NT2/D1 (cell line): ENCODE measurements around the gene TMEM203.

Source experiments
- DNase-seq: peaks from one replicate; pipeline ENCODE4 v3.0.0-alpha.2; 2011; ENCODE audit warnings: low read depth, low spot score
- H3K27me3 ChIP-seq: 2 replicates; pipeline ENCODE4 v1.6.0; 2011; ENCODE audit warnings: mild to moderate bottlenecking; ENCODE audit not compliant: insufficient read length, insufficient read depth
- H3K36me3 ChIP-seq: 2 replicates; pipeline ENCODE4 v1.6.1; 2011; ENCODE audit warnings: mild to moderate bottlenecking, low read length, mixed read lengths; ENCODE audit not compliant: insufficient read depth, insufficient read length
- H3K4me1 ChIP-seq: 2 replicates; pipeline ENCODE4 v1.5.1; 2011; ENCODE audit not compliant: insufficient read depth, insufficient read length
- H3K4me3 ChIP-seq: 2 replicates; pipeline ENCODE4 v1.5.1; 2011; ENCODE audit warnings: low read depth; ENCODE audit not compliant: insufficient read length
- H3K9ac ChIP-seq: 2 replicates; pipeline ENCODE4 v1.6.0; 2011; ENCODE audit warnings: low read depth; ENCODE audit not compliant: insufficient read length
- H3K9me3 ChIP-seq: 2 replicates; pipeline ENCODE4 v1.5.1; 2011; ENCODE audit warnings: mild to moderate bottlenecking, low read length; ENCODE audit not compliant: insufficient read depth
- SUZ12 ChIP-seq: IDR thresholded peaks from 2 replicates; pipeline ENCODE4 v1.6.1; 2011; ENCODE audit not compliant: insufficient read length, insufficient read depth; ENCODE audit errors: extremely low read depth
- YY1 ChIP-seq: IDR thresholded peaks from 2 replicates; pipeline ENCODE4 v1.6.1; 2011; ENCODE audit not compliant: insufficient read length, insufficient read depth
- ZNF274 ChIP-seq: IDR thresholded peaks from 2 replicates; pipeline ENCODE4 v1.6.1; 2011; ENCODE audit warnings: mild to moderate bottlenecking, low read depth, low read length

TMEM203 gene

DNA sequence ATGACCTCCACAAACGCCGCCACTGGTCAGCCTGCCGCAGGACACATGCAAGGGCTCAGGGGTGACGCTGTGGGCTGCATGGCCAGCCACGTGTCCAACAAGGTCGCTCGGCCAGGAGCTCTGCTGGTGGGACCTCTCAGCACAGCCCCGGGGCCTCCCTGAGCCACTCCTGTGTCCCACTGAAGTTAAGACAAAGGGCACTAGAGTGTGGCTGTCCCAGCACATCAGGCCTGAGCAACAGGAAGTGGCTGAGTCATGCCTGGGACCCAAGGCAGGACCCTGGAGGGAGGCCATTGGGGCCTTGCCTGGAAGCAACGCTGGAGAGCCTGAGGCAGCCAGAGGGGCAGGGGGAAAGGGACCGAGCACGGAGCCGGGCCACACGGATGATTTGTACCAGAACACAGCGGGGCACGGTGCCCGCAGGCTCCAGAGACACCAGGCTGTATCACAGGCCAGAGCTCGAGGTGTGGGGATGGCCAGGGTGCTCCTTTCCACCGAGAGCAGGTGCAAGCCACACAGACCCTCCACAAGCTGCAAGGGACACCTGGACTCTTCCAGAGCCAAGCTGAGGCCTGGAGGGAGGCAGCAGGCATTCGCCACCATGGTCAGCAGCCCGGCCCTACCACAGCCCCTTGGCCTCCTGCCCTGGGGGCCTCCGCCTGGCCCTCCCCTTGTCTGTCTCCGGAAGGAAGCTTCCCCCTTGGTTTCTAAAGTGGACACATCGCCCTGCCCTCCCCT, 27.1 kb downstream of the TMEM203 start:
- H3K4me1 ChIP-seq = peaks cover 5% of the 10 kb centered on the region
- TF ChIP-seq ZNF274 (no peak), YY1 (no peak), SUZ12 (no peak)
- H3K27me3 ChIP-seq = no peaks in the 10 kb centered on the region
- H3K36me3 ChIP-seq = peaks cover 69% of the 10 kb centered on the region
- no peak overlapping the region for H3K9ac ChIP-seq
- DNase-seq = no peak
- H3K4me3 ChIP-seq = no peak overlapping the region
- H3K9me3 ChIP-seq = no peaks in the 10 kb centered on the region

DNA sequence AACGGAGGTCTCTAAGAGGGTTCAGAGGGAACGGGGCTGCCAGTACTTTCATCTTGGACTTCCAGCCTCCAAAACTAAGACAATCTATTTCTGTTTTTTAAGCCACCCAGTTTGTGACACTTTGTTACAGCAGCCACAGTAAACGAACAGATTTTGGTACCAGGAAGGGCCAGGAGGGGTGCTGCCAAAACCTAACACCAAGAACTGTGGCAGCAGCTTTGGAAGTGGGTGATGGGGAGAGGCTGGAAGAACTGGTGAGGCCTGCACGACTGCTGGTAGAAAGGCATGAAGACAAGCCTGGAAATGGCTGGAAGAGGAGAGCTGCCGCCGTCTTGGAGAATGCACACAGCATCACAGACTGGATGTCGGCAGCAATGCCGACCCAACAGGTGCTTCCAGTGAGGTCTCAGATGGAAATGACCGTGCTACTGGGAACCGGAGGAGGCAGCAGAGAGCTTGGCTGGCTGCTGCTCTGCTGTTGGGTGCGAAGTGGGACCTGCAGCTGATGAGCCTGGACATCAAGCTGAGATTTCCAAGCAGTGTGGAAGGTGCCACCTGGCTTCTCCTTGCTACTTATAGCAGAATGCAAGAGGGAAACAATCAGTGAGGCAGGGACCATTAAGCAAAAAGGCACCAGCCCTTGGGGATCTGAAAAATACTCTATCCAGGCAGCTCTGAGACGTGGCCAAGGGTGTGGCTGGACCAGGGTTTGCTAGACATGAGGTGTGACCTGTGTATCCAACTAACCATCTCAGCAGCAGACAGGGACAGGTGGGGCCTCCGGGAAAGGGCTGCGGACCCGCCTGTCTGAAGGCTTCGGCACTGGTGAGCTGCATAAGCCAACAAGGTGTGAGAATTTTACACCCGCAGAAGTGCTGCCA, 28.9 kb downstream of the TMEM203 start:
- no peak for DNase-seq
- Histone ChIP-seq H3K4me3 (no peak overlapping the region), H3K9me3 (no peaks in the 10 kb centered on the region), H3K36me3 (peaks cover 55% of the 10 kb centered on the region), H3K27me3 (peaks cover 5% of the 10 kb centered on the region), H3K4me1 (peaks cover 5% of the 10 kb centered on the region), H3K9ac (no peak overlapping the region)
- no peak for TF ChIP-seq ZNF274
- TF ChIP-seq SUZ12 = no peak
- no peak for TF ChIP-seq YY1

GRCh38 chr9:137175345-137175961, 30.0 kb downstream of the TMEM203 start:
- no peak overlapping the region for H3K9ac ChIP-seq
- DNase-seq = no peak
- no peak overlapping the region for H3K4me3 ChIP-seq
- peaks cover 44% of the 10 kb centered on the region for H3K36me3 ChIP-seq
- no peaks in the 10 kb centered on the region for H3K9me3 ChIP-seq
- H3K27me3 ChIP-seq = peaks cover 15% of the 10 kb centered on the region
- peaks cover 12% of the 10 kb centered on the region for H3K4me1 ChIP-seq
- TF ChIP-seq SUZ12 (no peak), YY1 (no peak), ZNF274 (no peak)

- no peak for TF ChIP-seq SUZ12
- TF ChIP-seq YY1 = no peak
- no peak for TF ChIP-seq ZNF274
- peaks cover 37% of the 10 kb centered on the region for H3K36me3 ChIP-seq
- H3K4me1 ChIP-seq = peaks cover 17% of the 10 kb centered on the region
- no peak overlapping the region for H3K4me3 ChIP-seq
- H3K9me3 ChIP-seq = no peaks in the 10 kb centered on the region
- peaks cover 21% of the 10 kb centered on the region for H3K27me3 ChIP-seq
- no peak overlapping the region for H3K9ac ChIP-seq
- DNase-seq = no peak
These were observed 30.6 kb downstream of the TMEM203 start for GRCh38 chr9:137174722-137175293.

GRCh38 chr9:137173796-137174664, 31.4 kb downstream of the TMEM203 start:
- DNase-seq = no peak
- Histone ChIP-seq H3K36me3 (peaks cover 29% of the 10 kb centered on the region), H3K4me3 (no peak overlapping the region), H3K4me1 (peaks cover 23% of the 10 kb centered on the region), H3K9ac (no peak overlapping the region), H3K9me3 (no peaks in the 10 kb centered on the region), H3K27me3 (peaks cover 29% of the 10 kb centered on the region)
- TF ChIP-seq ZNF274 = no peak
- TF ChIP-seq SUZ12 = no peak
- TF ChIP-seq YY1 = no peak

- peaks cover 21% of the 10 kb centered on the region for H3K36me3 ChIP-seq
- peaks cover 23% of the 10 kb centered on the region for H3K4me1 ChIP-seq
- no peak for TF ChIP-seq SUZ12
- TF ChIP-seq ZNF274 = no peak
- no peak for TF ChIP-seq YY1
- H3K4me3 ChIP-seq = no peak overlapping the region
- no peak for DNase-seq
- H3K27me3 ChIP-seq = peaks cover 38% of the 10 kb centered on the region
- no peak overlapping the region for H3K9ac ChIP-seq
- H3K9me3 ChIP-seq = no peaks in the 10 kb centered on the region
These were observed 32.3 kb downstream of the TMEM203 start for GRCh38 chr9:137172901-137173795.
